ENCODE measurements around the gene G2E3. TPM values are rescaled to one million over a fixed set of nuclear protein-coding genes. Genes with fewer than 3 reads are reported as not detected.

The G2E3 gene
- total and polyA plus RNA-seq, 2 of the 13 experiments (the other 11 are each of a cell fraction or from before 2014, with no cell fraction given), result 22.8 to 63.0 TPM

GRCh38 chr14:30621354-30621939, 62.5 kb downstream of the G2E3 start (continued):
- TF ChIP-seq ZFP36L2 (CRISPR knock-in tag; IDR thresholded peaks at IDR 0.05) (0 out of 2 replicates have a peak, but pooled peaks have one; percentile 67), ZBTB21 (CRISPR knock-in tag; IDR thresholded peaks at IDR 0.05) (0 out of 2 replicates have a peak, but pooled peaks have one; percentile 3), DZIP1 (CRISPR knock-in tag; IDR thresholded peaks at IDR 0.05) (no peak), ZNF792 (CRISPR knock-in tag; IDR thresholded peaks at IDR 0.05) (no peak), SIN3B (IDR thresholded peaks at IDR 0.05; ENCODE audit: low read length) (no peak), KLF16 (CRISPR knock-in tag; IDR thresholded peaks at IDR 0.05) (no peak), ZNF20 (CRISPR knock-in tag; IDR thresholded peaks at IDR 0.05) (peak; percentile 14; the same call in 1 of the 2 replicates), SIX4 (CRISPR knock-in tag; IDR thresholded peaks at IDR 0.05) (no peak), NR2F2 (IDR thresholded peaks at IDR 0.05; ENCODE audit: borderline replicate concordance, low read depth) (no peak), FOSL1 (CRISPR knock-in tag; IDR thresholded peaks at IDR 0.05; ENCODE audit: borderline replicate concordance) (no peak), ZNF143 (CRISPR knock-in tag; IDR thresholded peaks at IDR 0.05) (no peak), REXO4 (CRISPR knock-in tag; IDR thresholded peaks at IDR 0.05; ENCODE audit: borderline replicate concordance) (no peak), ZKSCAN5 (CRISPR knock-in tag; IDR thresholded peaks at IDR 0.05) (no peak), KDM3A (CRISPR knock-in tag; IDR thresholded peaks at IDR 0.05; ENCODE audit: low read depth) (no peak), MAFK (conservative IDR thresholded peaks at IDR 0.05 in 1 of 2, IDR thresholded peaks at IDR 0.05 in 1 of 2; ENCODE audit: low read length in 2 of 2) (peak in 1 of 2 experiments; percentile 3; a peak in 1 of 4 replicates), SRSF9 (IDR thresholded peaks at IDR 0.05; ENCODE audit: borderline replicate concordance, insufficient read depth, low read depth, low read length, poor library complexity, severe bottlenecking) (no peak), MAZ (IDR thresholded peaks at IDR 0.05; ENCODE audit: borderline replicate concordance, low read depth, low read length) (no peak), MAZ (CRISPR knock-in tag; IDR thresholded peaks at IDR 0.05; ENCODE audit: low read depth) (no peak), RELA (CRISPR knock-in tag; IDR thresholded peaks at IDR 0.05) (no peak), PRDM15 (CRISPR knock-in tag; IDR thresholded peaks at IDR 0.05) (no peak), ZBTB3 (CRISPR knock-in tag; IDR thresholded peaks at IDR 0.05; ENCODE audit: borderline replicate concordance, low read depth) (no peak; the same call in 1 of the 2 replicates), SNAI1 (CRISPR knock-in tag; IDR thresholded peaks at IDR 0.05; ENCODE audit: borderline replicate concordance) (no peak), MAFF (IDR thresholded peaks at IDR 0.05; ENCODE audit: low read depth, low read length) (0 out of 2 replicates have a peak, but pooled peaks have one; percentile 34), CBX1 (IDR thresholded peaks at IDR 0.05; ENCODE audit: low read depth) (no peak), ZNF207 (IDR thresholded peaks at IDR 0.05; ENCODE audit: borderline replicate concordance) (no peak)
